Osteocyte (in vitro differentiated cells): ENCODE data around the gene IMMT. TPM values are rescaled to one million over a fixed set of nuclear protein-coding genes. Genes with fewer than 3 reads are reported as not detected.

ENCODE experiments used
- DNase-seq: peaks from one replicate; pipeline ENCODE4 v3.0.0; 2021; ENCODE audit warnings: mixed read lengths; ENCODE audit not compliant: unreplicated experiment; ENCODE audit errors: extremely low spot score
- H3K27ac Mint-ChIP-seq: one replicate; pipeline ENCODE4 v1.8.0; 2021; ENCODE audit warnings: mild to moderate bottlenecking, mixed read lengths; ENCODE audit not compliant: unreplicated experiment
- H3K27me3 Mint-ChIP-seq: one replicate; pipeline ENCODE4 v1.8.0; 2021; ENCODE audit warnings: mixed read lengths; ENCODE audit not compliant: unreplicated experiment
- H3K36me3 Mint-ChIP-seq: one replicate; pipeline ENCODE4 v1.8.0; 2021; ENCODE audit warnings: mixed read lengths; ENCODE audit not compliant: unreplicated experiment
- H3K4me1 Mint-ChIP-seq: one replicate; pipeline ENCODE4 v1.8.0; 2021; ENCODE audit warnings: mixed read lengths; ENCODE audit not compliant: unreplicated experiment
- H3K4me3 Mint-ChIP-seq: one replicate; pipeline ENCODE4 v1.8.0; 2021; ENCODE audit warnings: mild to moderate bottlenecking, moderate library complexity, mixed read lengths; ENCODE audit not compliant: unreplicated experiment
- H3K9me3 Mint-ChIP-seq: one replicate; pipeline ENCODE4 v1.8.0; 2021; ENCODE audit warnings: mixed read lengths; ENCODE audit not compliant: unreplicated experiment
- CTCF ChIP-seq: fragments of 200-600 bp; sonication (generic); IDR thresholded peaks from 2 replicates; pipeline ENCODE4 v1.5.0; 2021; ENCODE audit warnings: antibody characterized with exemption, mild to moderate bottlenecking, moderate library complexity
- total RNA-seq: library from RNA; stranded (reverse); gene quantifications from 2 replicates; pipeline ENCODE4 v1.2.1, GENCODE V29; 2021

Gene IMMT
- total RNA-seq, 1 donor from 2014 or later = 79.9 TPM

GRCh38 chr2:86160156-86160952, 34.9 kb downstream of the IMMT start:
- Mint-ChIP-seq H3K9me3 (no peaks in the 10 kb centered on the region), H3K27ac (no peak overlapping the region), H3K4me3 (no peak overlapping the region), H3K36me3 (peaks cover 43% of the 10 kb centered on the region), H3K27me3 (no peaks in the 10 kb centered on the region), H3K4me1 (no peaks in the 10 kb centered on the region)
- DNase-seq = no peak
- TF ChIP-seq CTCF = no peak

GRCh38 chr2:86158286-86158685, 37.0 kb downstream of the IMMT start:
- H3K36me3 Mint-ChIP-seq = peaks cover 35% of the 10 kb centered on the region

GRCh38 chr2:86157009-86157556, 38.2 kb downstream of the IMMT start:
- H3K36me3 Mint-ChIP-seq = peaks cover 27% of the 10 kb centered on the region
- H3K27ac Mint-ChIP-seq = no peak overlapping the region
- TF ChIP-seq CTCF = no peak
- no peaks in the 10 kb centered on the region for H3K9me3 Mint-ChIP-seq
- no peak for DNase-seq
- H3K4me3 Mint-ChIP-seq = no peak overlapping the region
- no peaks in the 10 kb centered on the region for H3K4me1 Mint-ChIP-seq
- H3K27me3 Mint-ChIP-seq = no peaks in the 10 kb centered on the region

More at GRCh38 chr2:86158286-86158685, 37.0 kb downstream of the IMMT start:
- Mint-ChIP-seq H3K4me1 (no peaks in the 10 kb centered on the region), H3K9me3 (no peaks in the 10 kb centered on the region), H3K27ac (no peak overlapping the region), H3K4me3 (no peak overlapping the region), H3K27me3 (no peaks in the 10 kb centered on the region)
- DNase-seq = no peak
- no peak for TF ChIP-seq CTCF

- Mint-ChIP-seq H3K4me1 (no peaks in the 10 kb centered on the region), H3K27ac (no peak overlapping the region), H3K27me3 (no peaks in the 10 kb centered on the region), H3K4me3 (no peak overlapping the region), H3K9me3 (no peaks in the 10 kb centered on the region), H3K36me3 (peaks cover 45% of the 10 kb centered on the region)
- DNase-seq = no peak
- TF ChIP-seq CTCF = no peak
Measured at GRCh38 chr2:86150502-86150901, 44.8 kb downstream of the IMMT start.

- no peak for DNase-seq
- Mint-ChIP-seq H3K27ac (no peak overlapping the region), H3K9me3 (no peaks in the 10 kb centered on the region), H3K4me1 (no peaks in the 10 kb centered on the region), H3K27me3 (no peaks in the 10 kb centered on the region), H3K36me3 (peaks cover 64% of the 10 kb centered on the region), H3K4me3 (no peak overlapping the region)
- no peak for TF ChIP-seq CTCF
Measured at GRCh38 chr2:86147793-86148192, 47.5 kb downstream of the IMMT start.
